GM18520 (cell line): ENCODE data around the gene ASXL1.

Experiments
- ATAC-seq: cut with Tn5 transposase; IDR thresholded peaks from one replicate; pipeline ENCODE4 v1.9.1; 2021; ENCODE audit not compliant: unreplicated experiment

Gene ASXL1

DNA sequence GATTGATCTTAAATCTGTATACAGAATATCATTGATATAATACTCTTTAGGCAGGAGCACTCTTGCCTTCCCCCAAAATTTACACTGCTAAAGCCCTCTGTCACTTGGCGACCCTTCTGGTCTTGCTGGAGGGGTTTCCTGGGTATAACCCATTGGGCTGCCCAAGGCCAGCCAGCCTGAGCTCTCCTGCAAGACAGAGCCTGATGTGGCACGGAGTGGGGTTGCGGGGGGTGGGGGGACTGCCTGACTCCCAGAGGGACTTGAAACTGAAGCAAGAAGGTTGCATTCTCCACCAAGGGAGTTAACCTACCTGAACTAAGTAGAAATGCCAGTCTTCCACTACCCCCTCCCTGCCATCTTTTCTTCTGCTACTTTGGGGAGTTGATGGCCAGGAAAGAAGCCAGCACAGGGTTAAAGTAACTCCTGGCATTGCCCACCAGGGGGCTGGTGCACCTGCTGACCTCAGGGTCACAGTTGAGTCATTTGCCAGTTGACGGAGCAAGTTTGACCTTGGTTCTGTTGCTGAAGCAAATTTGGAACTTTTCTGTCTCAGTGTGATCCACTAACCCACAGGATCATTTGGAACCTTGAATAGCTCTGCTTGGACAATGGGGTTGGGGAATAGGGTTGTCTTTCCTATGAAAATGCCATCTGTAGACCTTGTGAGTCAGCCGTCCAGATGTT lies 79.4 kb downstream of the ASXL1 start:
- no peak for ATAC-seq

DNA sequence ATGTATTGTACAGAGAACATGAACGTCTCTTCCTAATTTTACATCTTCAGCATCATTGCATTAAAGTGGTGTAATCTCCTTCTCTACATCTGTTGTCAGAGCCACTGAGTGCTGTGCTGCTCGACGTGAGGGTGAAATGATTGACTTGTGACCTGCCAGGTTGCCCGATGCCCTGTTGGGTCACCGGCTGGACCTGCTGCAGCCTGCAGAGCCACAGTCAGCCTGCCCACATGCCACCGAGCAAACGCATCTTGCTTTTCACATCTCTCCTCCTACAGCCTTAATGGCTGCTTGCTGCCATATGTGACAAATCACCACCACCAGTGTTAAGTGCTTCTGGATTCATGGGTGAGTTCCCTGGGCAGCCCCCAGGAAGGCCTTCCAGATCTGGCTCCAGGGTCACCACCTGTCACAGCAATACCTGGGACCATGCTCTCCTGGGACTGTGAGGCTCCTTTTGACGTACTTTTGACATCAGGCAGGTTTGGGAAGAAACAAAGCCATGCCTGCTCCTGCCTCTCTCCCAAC lies 80.3 kb downstream of the ASXL1 start:
- ATAC-seq, result no peak

DNA sequence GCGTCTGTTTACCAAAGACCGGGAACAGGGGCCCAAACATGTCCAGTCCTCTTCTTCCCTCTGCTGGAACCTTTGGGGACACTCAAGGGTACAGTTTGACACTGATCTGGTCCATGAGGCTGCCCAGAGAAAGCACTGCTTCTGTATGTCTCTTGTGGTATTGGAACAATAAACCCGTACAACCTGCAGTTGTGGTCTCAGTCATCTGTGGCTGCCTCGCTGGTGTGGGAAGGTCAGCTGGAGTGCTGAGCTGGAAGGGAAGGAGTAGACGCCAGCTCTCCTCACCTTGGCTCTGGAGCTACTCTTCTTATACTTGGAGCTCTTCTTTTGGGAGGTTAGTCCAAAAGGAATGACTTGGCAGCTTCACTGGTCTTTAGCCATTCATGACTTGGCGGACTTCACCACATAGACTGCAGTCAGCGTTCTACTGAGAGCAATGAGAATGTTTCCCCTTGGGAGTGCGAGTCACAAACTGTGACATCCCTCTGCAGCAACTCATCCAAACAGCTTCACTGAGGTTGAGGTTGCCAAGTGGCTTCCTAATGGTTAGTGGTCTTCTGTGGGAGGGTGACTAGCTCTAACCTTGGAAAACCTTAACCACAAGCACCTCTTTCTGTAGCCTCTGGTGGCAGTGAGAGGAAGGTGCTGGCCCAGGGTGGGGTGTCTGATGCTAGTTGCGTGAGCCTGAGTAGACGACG lies 81.2 kb downstream of the ASXL1 start:
- ATAC-seq, result no peak

DNA sequence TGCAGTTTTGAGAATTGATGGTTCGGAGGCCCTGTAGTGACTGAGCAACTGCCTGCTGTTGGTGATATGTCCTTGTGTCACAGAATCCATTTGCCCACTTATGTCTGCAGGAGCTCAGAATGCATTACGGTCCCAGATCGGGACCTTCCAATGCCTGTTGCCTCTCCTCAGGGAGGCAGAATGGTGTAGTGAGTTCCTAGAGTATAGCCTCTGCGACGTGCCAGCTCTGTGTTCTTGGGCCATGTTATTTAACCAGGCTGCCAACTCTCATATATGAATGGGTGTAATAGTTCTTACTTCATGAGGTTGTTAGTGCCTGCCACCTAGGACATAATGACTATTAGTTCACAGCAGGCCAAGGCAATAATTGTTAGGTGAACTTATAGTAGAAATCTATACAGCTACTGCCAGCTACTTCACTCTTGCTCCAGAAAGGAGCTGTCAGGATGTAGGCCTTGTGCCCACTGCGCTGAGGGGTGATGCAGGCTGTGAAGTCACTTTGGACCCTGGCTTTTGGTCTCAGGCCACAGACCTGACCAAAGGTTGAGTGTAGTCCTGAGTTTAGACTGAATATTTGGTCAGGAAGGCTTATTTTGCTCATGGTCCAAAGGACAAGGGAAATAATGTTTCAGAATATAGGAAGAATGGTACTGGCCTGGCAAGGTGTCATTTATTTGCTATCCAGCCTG lies 82.1 kb downstream of the ASXL1 start:
- ATAC-seq, result no peak

DNA sequence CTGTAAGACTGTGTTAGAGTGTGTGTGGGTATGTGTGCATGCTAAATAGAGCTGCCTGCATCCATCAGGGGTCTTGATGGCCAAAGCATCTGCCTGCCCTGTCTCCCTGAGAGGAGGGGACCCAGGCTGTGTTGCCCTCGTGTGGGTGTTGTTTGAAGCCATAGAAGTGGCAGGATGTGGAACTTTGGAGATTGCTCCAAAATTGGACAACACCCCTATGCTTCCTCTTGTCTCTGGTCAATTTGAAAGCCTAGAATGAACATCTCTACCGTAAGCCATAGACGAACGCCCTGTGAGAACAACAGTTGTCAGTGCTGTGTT lies 82.6 kb downstream of the ASXL1 start:
- no peak for ATAC-seq

DNA sequence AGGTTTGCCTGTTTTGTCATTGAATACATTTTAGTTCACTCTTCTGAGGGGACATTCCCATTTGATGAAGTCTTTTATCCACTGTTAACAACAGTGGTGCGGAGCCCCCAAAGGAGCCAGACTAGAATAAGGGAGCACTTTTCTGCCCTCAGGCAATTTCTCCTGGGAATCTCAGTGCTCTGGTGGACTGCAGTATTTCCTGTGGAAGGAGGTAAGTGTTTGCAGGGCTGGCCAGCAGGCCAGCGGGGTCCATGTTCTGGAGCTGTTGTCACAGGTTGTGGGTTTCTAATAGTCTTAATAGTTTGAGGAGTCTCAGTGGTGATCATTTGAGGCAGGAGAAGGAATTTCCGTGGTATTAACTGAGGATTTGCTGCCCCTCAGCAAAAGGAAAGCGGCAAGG lies 83.5 kb downstream of the ASXL1 start:
- ATAC-seq, result no peak

- no peak for ATAC-seq
Observed at GRCh38 chr20:32442630-32443373, 84.7 kb downstream of the ASXL1 start.

- ATAC-seq, result no peak
Observed at GRCh38 chr20:32443386-32443974, 85.3 kb downstream of the ASXL1 start.

DNA sequence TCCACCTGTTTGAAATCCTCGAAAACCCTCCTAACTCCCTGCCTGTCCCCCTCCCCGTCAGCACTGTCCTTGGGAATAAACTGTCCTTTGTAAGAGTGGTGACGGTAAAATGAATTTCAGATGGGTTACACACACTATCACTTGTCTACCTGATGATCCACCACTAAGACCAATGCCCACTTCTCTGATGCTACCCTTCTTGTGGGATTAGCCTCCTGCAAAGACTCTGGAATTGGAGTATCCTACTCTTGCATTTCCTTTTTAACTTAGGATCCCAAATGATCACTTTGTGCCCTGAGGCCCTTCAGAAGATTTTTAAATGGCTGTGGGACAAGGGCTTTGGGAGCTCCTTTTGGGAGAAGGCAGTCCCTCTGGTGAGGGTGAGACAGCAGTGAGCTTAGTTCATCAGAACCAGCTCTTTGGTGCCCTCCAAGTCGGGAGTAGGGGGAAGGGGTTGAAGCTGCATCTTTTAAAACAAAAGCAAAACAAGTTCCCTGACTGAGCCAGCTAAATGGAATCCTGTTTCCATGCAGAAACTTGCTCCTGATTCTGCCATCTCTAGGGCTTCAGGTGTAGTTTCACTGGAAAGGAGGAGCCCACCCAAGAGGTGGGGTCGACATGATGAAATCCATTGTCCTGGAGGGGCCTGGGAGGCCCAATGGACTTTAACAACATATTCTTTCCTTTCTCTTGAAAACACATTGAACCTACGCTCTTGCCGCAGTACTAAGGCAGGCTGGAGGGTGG lies 86.5 kb downstream of the ASXL1 start:
- ATAC-seq, result no peak

DNA sequence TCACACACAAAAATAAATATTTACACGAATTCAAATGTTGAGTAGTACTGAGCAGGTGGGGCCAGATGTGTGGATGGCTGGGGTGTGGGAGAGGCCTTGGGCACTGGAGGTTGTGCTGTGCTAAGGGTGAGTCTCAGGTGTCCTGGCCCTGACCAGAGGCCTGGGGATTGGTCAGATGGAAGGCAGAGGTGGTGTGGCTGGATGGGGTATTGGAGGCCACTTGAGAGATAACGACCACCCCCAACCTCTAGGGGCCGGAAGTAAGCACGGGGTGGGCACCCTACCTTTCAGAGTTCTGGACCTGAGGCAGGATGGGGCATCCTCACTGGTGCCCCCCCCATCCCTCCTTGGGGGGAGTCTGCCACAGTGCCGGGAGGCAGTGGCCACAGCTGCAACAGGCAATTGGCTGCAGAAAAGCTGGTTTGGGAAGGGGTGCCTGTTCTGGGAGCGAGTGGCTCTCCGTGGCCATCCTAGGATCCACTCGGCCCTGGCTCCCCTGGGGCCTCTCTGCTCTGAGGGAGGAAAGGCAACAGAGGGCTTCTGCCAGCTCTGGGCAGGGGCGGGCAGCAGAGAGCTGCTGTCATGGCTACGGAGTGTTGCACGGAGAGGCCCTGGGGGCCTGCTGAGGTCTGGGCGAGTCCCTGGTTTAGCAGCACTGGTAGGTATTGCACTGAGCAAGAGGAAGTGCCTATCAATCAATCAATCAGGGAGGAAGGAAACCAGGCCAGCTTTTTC lies 87.6 kb downstream of the ASXL1 start:
- no peak for ATAC-seq

GRCh38 chr20:32446301-32447100 lies 88.4 kb downstream of the ASXL1 start:
- ATAC-seq, result no peak

DNA sequence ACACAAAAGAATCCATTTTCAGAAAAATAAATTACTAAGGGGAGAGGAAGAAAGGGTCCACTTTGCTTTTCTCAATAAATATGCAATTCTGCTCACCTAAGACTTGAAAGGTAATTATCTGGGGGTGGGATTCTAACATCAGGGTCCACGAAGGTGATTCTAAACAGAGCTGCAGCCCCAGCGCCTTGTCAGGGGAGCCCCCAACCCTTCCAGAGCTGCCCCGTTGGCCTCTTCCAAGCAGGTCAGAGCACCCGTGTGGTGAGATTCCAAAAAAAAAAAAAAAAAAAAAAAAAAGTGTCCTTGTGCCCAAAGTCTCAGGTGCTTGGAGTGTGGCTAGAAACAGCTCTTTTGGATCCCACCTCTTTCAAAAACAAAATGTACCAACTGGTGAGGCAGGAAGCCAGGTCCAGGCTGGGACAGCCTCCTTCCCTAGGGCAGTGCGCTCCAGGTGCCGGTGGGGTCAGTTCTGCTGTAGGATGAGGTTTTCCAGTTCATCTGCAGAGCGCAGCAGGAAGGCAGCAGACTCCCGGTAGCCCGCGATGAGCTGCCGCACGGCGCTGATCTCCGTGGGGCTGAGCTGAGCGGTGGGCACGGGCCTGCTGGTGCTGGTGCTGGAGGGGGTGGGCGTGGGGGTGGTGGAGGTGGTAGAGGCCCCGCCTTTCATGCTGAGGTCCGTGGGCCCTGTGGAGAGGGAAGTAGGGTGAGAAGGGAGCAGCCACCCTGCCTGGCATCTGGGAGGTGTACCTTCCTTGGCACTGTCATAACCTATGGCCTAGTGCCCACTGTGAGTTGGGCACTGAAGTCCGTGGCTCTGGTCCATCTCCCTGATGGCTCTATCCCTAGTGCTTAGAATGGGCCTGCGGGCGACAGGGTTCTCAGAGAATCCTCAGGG lies 89.3 kb downstream of the ASXL1 start:
- no peak for ATAC-seq

DNA sequence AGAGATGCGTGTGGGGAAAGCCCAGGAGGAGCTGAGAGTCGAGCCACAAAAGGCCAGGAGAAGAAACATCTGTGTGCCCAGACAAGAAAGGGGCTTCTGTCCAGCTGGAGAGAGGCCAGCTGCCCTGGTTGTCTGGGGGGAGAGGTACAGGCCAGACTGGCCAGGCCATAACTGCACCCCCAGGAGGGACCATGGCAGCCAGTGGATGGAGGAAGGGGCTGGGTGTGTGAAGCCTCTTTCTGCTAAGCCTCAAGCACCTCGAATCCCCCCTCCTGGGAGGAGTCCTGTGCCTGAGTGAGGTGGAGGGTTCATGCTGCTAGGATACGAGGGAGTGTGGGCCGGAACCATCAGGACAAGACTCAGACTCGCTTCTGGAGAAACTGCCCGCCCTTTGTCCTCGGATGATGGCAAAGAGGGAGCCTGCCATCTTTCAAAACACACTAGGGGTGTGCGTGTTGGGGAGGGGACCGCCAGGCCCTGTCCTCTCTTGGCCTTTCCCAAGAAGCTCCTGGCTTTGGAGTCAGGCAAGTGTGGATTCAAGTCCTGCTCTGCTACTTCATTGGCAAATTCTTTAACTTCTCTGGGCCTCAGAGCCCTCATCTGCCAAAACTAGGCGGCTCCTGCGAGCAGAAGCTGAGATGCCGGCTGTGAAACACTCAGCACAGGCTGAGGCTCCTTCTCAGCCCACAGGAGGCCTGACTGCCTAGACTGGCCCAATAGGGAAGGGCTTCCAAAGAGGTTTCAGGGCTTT lies 90.3 kb downstream of the ASXL1 start:
- ATAC-seq, result no peak

- ATAC-seq, result no peak
Observed at GRCh38 chr20:32449057-32449889, 91.1 kb downstream of the ASXL1 start.

GRCh38 chr20:32449890-32450401 lies 91.8 kb downstream of the ASXL1 start:
- ATAC-seq, result no peak

GRCh38 chr20:32450484-32451061 lies 92.4 kb downstream of the ASXL1 start:
- no peak for ATAC-seq
